Stimulated activated CD4-positive, alpha-beta T cell treated with anti-CD3 and anti-CD28 coated beads, Interleukin-12 subunit alpha, Interleukin-12 subunit beta, amount 100 ng/mL, for 24 hours (primary cell): ENCODE results near the gene OR4E2.
"Not testable (repeated sequence)": the region's sequence is repeated elsewhere in the genome, so short reads cannot be mapped to it uniquely, and the experiment has no call there.

Experiments
- DNase-seq, 2 experiments: peaks; one replicate each; pipeline ENCODE4 v3.0.0-alpha.2; 2020; ENCODE audit warnings: low read depth in 2 of 2

The OR4E2 gene

GRCh38 chr14:21653331-21653885 is at the start of gene OR4E2:
OR4E2 (plus strand) TSS chr14:21653835; CDS start chr14:21665083, 11,248 bp downstream.
- DNase-seq, result no peak

GRCh38 chr14:21612324-21612723 is 41.3 kb upstream of the OR4E2 start:
- DNase-seq, result no peak

GRCh38 chr14:21614240-21614639 is 39.4 kb upstream of the OR4E2 start:
- no peak for DNase-seq

- DNase-seq, result no peak
Measured at GRCh38 chr14:21617614-21618013, 36.0 kb upstream of the OR4E2 start.

- no peak for DNase-seq
Measured at GRCh38 chr14:21626491-21627230, 27.0 kb upstream of the OR4E2 start.

- not testable (repeated sequence) for DNase-seq
Measured at GRCh38 chr14:21630503-21630902, 23.1 kb upstream of the OR4E2 start.

- DNase-seq, result no peak
Measured at GRCh38 chr14:21631084-21631483, 22.6 kb upstream of the OR4E2 start.

GRCh38 chr14:21634840-21635239 is 18.8 kb upstream of the OR4E2 start, which contains the start of gene OR10G2:
OR10G2 (minus strand) TSS chr14:21634940; CDS start chr14:21634842, 98 bp downstream.
- no peak for DNase-seq

GRCh38 chr14:21642683-21643082 is 11.0 kb upstream of the OR4E2 start:
- no peak for DNase-seq

- DNase-seq, result no peak
Measured at GRCh38 chr14:21643407-21643806, 10.2 kb upstream of the OR4E2 start.

- no peak for DNase-seq
Measured at GRCh38 chr14:21647380-21647779, 6.3 kb upstream of the OR4E2 start.

- no peak for DNase-seq
Measured at GRCh38 chr14:21652209-21652808, 1.3 kb upstream of the OR4E2 start.

- no peak for DNase-seq
Measured at GRCh38 chr14:21654215-21654614, 580 bp downstream of the OR4E2 start.

- no peak for DNase-seq
Measured at GRCh38 chr14:21656980-21657379, 3.3 kb downstream of the OR4E2 start.

GRCh38 chr14:21668377-21668776 is 14.7 kb downstream of the OR4E2 start:
- DNase-seq, result no peak

GRCh38 chr14:21669284-21669683 is 15.6 kb downstream of the OR4E2 start:
- DNase-seq, result no peak

- no peak for DNase-seq
Measured at GRCh38 chr14:21671371-21671770, 17.7 kb downstream of the OR4E2 start.

GRCh38 chr14:21672116-21672515 is 18.5 kb downstream of the OR4E2 start:
- no peak for DNase-seq

- no peak for DNase-seq
Measured at GRCh38 chr14:21673718-21674117, 20.1 kb downstream of the OR4E2 start, which contains the start of gene OR4E1. OR4E1 (minus strand) TSS chr14:21673818; CDS start chr14:21670935, 2,883 bp downstream.

GRCh38 chr14:21675566-21675965 is 21.9 kb downstream of the OR4E2 start:
- DNase-seq, result no peak

GRCh38 chr14:21680072-21680471 is 26.4 kb downstream of the OR4E2 start:
- DNase-seq, result no peak

- no peak for DNase-seq
Measured at GRCh38 chr14:21686468-21686867, 32.8 kb downstream of the OR4E2 start.

- no peak for DNase-seq
Measured at GRCh38 chr14:21694425-21694824, 40.8 kb downstream of the OR4E2 start.
